Panc1 (cell line): ENCODE results near the gene SORT1.

Experiments
- SIN3A ChIP-seq: IDR thresholded peaks from 2 replicates; pipeline ENCODE4 v1.6.1; 2012; ENCODE audit warnings: low read depth, mild to moderate bottlenecking, low read length, moderate library complexity, borderline replicate concordance; ENCODE audit not compliant: insufficient read depth
- TF ChIP-seq, protein P1 (sequence below): fragments of 450-650 bp; IDR thresholded peaks from 2 replicates; pipeline ENCODE4 v1.5.1; 2017; ENCODE audit warnings: mild to moderate bottlenecking

DNA sequence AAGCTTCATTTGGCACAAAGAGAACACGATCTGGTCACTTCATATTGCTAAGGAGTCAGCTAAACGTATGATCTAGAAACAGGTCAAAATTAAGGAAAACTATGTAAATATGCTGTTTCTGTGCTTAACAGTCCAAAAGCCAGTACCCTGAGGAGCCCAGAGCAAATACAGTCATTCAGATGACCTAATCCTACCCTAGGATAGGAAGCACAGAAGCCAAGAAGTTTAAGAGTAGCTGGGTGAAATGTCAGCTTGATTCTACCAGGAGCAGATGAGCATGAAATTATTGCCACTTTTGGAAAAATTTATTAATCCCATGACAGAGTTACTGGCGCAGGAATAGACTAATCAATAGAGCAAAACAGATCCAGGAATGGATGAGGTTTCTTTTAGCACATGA, 18.3 kb downstream of the SORT1 start:
- TF ChIP-seq, protein P1, sequence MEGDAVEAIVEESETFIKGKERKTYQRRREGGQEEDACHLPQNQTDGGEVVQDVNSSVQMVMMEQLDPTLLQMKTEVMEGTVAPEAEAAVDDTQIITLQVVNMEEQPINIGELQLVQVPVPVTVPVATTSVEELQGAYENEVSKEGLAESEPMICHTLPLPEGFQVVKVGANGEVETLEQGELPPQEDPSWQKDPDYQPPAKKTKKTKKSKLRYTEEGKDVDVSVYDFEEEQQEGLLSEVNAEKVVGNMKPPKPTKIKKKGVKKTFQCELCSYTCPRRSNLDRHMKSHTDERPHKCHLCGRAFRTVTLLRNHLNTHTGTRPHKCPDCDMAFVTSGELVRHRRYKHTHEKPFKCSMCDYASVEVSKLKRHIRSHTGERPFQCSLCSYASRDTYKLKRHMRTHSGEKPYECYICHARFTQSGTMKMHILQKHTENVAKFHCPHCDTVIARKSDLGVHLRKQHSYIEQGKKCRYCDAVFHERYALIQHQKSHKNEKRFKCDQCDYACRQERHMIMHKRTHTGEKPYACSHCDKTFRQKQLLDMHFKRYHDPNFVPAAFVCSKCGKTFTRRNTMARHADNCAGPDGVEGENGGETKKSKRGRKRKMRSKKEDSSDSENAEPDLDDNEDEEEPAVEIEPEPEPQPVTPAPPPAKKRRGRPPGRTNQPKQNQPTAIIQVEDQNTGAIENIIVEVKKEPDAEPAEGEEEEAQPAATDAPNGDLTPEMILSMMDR = no peak
- TF ChIP-seq SIN3A = no peak
